H1 (cell line): ENCODE results near the gene ZNF582. TPM values are rescaled to one million over a fixed set of nuclear protein-coding genes. Genes with fewer than 3 reads are reported as not detected.

Source experiments
- CTCF ChIA-PET: fragments of 300-600 bp; sonication (Branson Sonifier 250); formaldehyde crosslinking; loops from one replicate; lab custom pipeline; 2021; ENCODE audit not compliant: partially characterized antibody; lab: Charles Lee
- POLR2A ChIA-PET: fragments of 300-600 bp; sonication (Branson Sonifier 250); formaldehyde crosslinking; loops from one replicate; lab custom pipeline; 2021; ENCODE audit warnings: inconsistent platforms; ENCODE audit not compliant: partially characterized antibody; lab: Charles Lee
- DNase-seq, 2 experiments: peaks; one replicate each; pipeline versions ENCODE4 v3.0.0 to v3.0.0-alpha.2; 2010 to 2022; ENCODE audit warnings: low spot score in 2 of 2, low read depth in 1 of 2, mixed read lengths in 1 of 2
- FAIRE-seq: peaks from 2 replicates; lab custom pipeline; 2011; peaks lifted over from hg19 to GRCh38; lab: Jason Lieb, UNC
- H2AFZ ChIP-seq: 2 replicates; pipeline ENCODE4 v1.8.1; 2012; ENCODE audit warnings: low read length, inconsistent platforms
- H2AK5ac ChIP-seq: 2 replicates; pipeline ENCODE4 v1.6.1; 2013; ENCODE audit warnings: low read depth, low read length
- H2BK120ac ChIP-seq: replicated peaks from 2 replicates; pipeline ENCODE3; 2013; ENCODE audit warnings: low read depth, low read length, inconsistent platforms
- H2BK12ac ChIP-seq: 2 replicates; pipeline ENCODE4 v1.6.1; 2013; ENCODE audit warnings: low read depth, low read length
- H2BK15ac ChIP-seq: 2 replicates; pipeline ENCODE4 v1.6.1; 2013; ENCODE audit warnings: low read length
- H2BK20ac ChIP-seq: 2 replicates; pipeline ENCODE4 v1.6.1; 2013; ENCODE audit warnings: low read length
- H2BK5ac ChIP-seq: 2 replicates; pipeline ENCODE4 v1.6.1; 2013; ENCODE audit warnings: low read depth, low read length
- H3K14ac ChIP-seq: 2 replicates; pipeline ENCODE4 v1.6.1; 2013; ENCODE audit warnings: inconsistent platforms; ENCODE audit not compliant: insufficient read length
- H3K18ac ChIP-seq: 2 replicates; pipeline ENCODE4 v1.6.1; 2013; ENCODE audit warnings: low read length; ENCODE audit errors: extremely low read depth
- H3K23ac ChIP-seq: 2 replicates; pipeline ENCODE4 v1.6.1; 2013; ENCODE audit warnings: inconsistent platforms; ENCODE audit not compliant: insufficient read length
- H3K23me2 ChIP-seq: 2 replicates; pipeline ENCODE4 v1.6.1; 2013; ENCODE audit warnings: low read depth, low read length
- H3K27ac ChIP-seq: 2 replicates; pipeline ENCODE4 v1.6.1; 2011; ENCODE audit warnings: low read depth, low read length, inconsistent platforms
- H3K27me3 ChIP-seq, 4 experiments: replicated peaks in 1 of 4; 1 replicate in 1 of 4; 2 replicates in 3 of 4; pipeline versions ENCODE4 v1.6.1 to v1.8.1; 2011 to 2013; ENCODE audit warnings: low read length in 3 of 4, mild to moderate bottlenecking in 3 of 4, inconsistent platforms in 2 of 4, mixed read lengths in 2 of 4, moderate library complexity in 1 of 4; ENCODE audit not compliant: control insufficient read depth in 3 of 4, insufficient read depth in 3 of 4; ENCODE audit errors: extremely low read depth in 1 of 4
- H3K36me3 ChIP-seq, 4 experiments: 2 replicates each; pipeline versions ENCODE4 v1.6.1 to v1.8.1; 2011 to 2013; ENCODE audit warnings: mild to moderate bottlenecking in 4 of 4, low read length in 3 of 4, moderate library complexity in 2 of 4, control low read depth in 1 of 4, inconsistent platforms in 1 of 4; ENCODE audit not compliant: insufficient read depth in 4 of 4, control insufficient read depth in 2 of 4
- H3K4ac ChIP-seq: replicated peaks from 2 replicates; pipeline ENCODE3; 2013; ENCODE audit warnings: low read length, low read depth, mixed read lengths, inconsistent platforms; ENCODE audit not compliant: insufficient read length
- H3K4me1 ChIP-seq, 4 experiments: replicated peaks in 1 of 4; 1 replicate in 1 of 4; 2 replicates in 3 of 4; pipeline versions ENCODE4 v1.6.1 to v1.8.1; 2011 to 2013; ENCODE audit warnings: low read length in 3 of 4, inconsistent platforms in 2 of 4, mixed read lengths in 1 of 4; ENCODE audit not compliant: insufficient read depth in 4 of 4, control insufficient read depth in 3 of 4
- H3K4me2 ChIP-seq, 2 experiments: 2 replicates each; pipeline versions ENCODE4 v1.6.1 to v1.8.1; 2011 to 2013; ENCODE audit warnings: low read depth in 2 of 2, low read length in 2 of 2, control low read depth in 1 of 2, inconsistent platforms in 1 of 2, mild to moderate bottlenecking in 1 of 2; ENCODE audit not compliant: insufficient read depth in 1 of 2
- H3K4me3 ChIP-seq, 4 experiments: fragments of 200-600, 300-600 bp in 1 of 4; sonication (generic), shearing (Covaris generic), sonication (Bioruptor Twin) in 1 of 4; 2 replicates each; pipeline versions ENCODE4 v1.5.1 to v1.8.1; 2011 to 2016; ENCODE audit warnings: low read length in 4 of 4, low read depth in 3 of 4, control low read depth in 2 of 4, inconsistent platforms in 2 of 4, mild to moderate bottlenecking in 2 of 4, mixed read lengths in 1 of 4, moderate library complexity in 1 of 4; ENCODE audit not compliant: insufficient read depth in 2 of 4; ENCODE audit errors: extremely low read depth in 1 of 4
- H3K56ac ChIP-seq: replicated peaks from 2 replicates; pipeline ENCODE3; 2013; ENCODE audit warnings: low read depth, mild to moderate bottlenecking, mixed read lengths, low read length, inconsistent platforms; ENCODE audit not compliant: insufficient read length
- H3K79me1 ChIP-seq: 2 replicates; pipeline ENCODE4 v1.6.1; 2013; ENCODE audit warnings: low read depth, low read length, control low read depth
- H3K79me2 ChIP-seq, 2 experiments: 2 replicates each; pipeline versions ENCODE4 v1.6.1 to v1.8.1; 2012 to 2013; ENCODE audit warnings: low read length in 2 of 2, mild to moderate bottlenecking in 2 of 2, inconsistent platforms in 1 of 2; ENCODE audit not compliant: insufficient read depth in 2 of 2, control insufficient read depth in 1 of 2
- H3K9ac ChIP-seq, 4 experiments: replicated peaks in 1 of 4; 1 replicate in 1 of 4; 2 replicates in 3 of 4; pipeline versions ENCODE4 v1.6.1 to v1.8.1; 2011 to 2013; ENCODE audit warnings: low read depth in 3 of 4, low read length in 3 of 4, control low read depth in 2 of 4, mild to moderate bottlenecking in 2 of 4, moderate library complexity in 2 of 4, inconsistent platforms in 1 of 4; ENCODE audit errors: extremely low read depth in 1 of 4
- H3K9me3 ChIP-seq, 2 experiments: 2 replicates each; pipeline versions ENCODE4 v1.6.1 to v1.8.1; 2012 to 2013; ENCODE audit warnings: mild to moderate bottlenecking in 2 of 2, moderate library complexity in 2 of 2, control low read depth in 1 of 2, inconsistent platforms in 1 of 2, low read depth in 1 of 2, low read length in 1 of 2, mixed read lengths in 1 of 2; ENCODE audit not compliant: insufficient read depth in 2 of 2
- H4K20me1 ChIP-seq, 2 experiments: replicated peaks in 1 of 2; 2 replicates each; pipeline versions ENCODE3 to v1.8.1; 2011 to 2013; ENCODE audit warnings: inconsistent platforms in 2 of 2, low read length in 2 of 2, mild to moderate bottlenecking in 1 of 2; ENCODE audit not compliant: insufficient read depth in 2 of 2, control insufficient read depth in 1 of 2
- H4K5ac ChIP-seq: 2 replicates; pipeline ENCODE4 v1.6.1; 2013; ENCODE audit warnings: low read length, low read depth, mixed read lengths, inconsistent platforms; ENCODE audit not compliant: insufficient read length
- H4K8ac ChIP-seq: 2 replicates; pipeline ENCODE4 v1.8.0; 2013; ENCODE audit warnings: mild to moderate bottlenecking, moderate library complexity, low read length, inconsistent platforms; ENCODE audit not compliant: insufficient read depth; ENCODE audit errors: extremely low read depth
- H4K91ac ChIP-seq: replicated peaks from 2 replicates; pipeline ENCODE3; 2013; ENCODE audit warnings: low read length, mixed read lengths, inconsistent platforms; ENCODE audit not compliant: insufficient read length
- SP1 ChIP-seq: IDR thresholded peaks from 2 replicates; pipeline ENCODE4 v1.6.1; 2011; ENCODE audit warnings: low read depth, low read length
- TEAD4 ChIP-seq: IDR thresholded peaks from 2 replicates; pipeline ENCODE4 v1.6.1; 2012; ENCODE audit warnings: low read depth, low read length, inconsistent platforms, mixed read lengths
- ZNF274 ChIP-seq: IDR thresholded peaks from 2 replicates; pipeline ENCODE4 v1.7.0; 2012; ENCODE audit warnings: low read length, borderline replicate concordance; ENCODE audit errors: extremely low read depth
- WGBS, 2 experiments: shearing (Covaris generic) in 1 of 2; methylation state at CpG; one replicate each; pipeline versions ENCODE4 v1.1.6 to v1.1.7; 2013 to 2015; ENCODE audit warnings: low lambda C conversion rate in 2 of 2, mixed read lengths in 2 of 2, inconsistent platforms in 1 of 2, low coverage in 1 of 2, missing lambda C conversion rate in 1 of 2; ENCODE audit not compliant: insufficient replicate concordance in 2 of 2, insufficient coverage in 1 of 2, insufficient read length in 1 of 2; ENCODE audit errors: extremely low coverage in 1 of 2, missing lambda C conversion rate in 1 of 2; 5-methylcytosine and 5-hydroxymethylcytosine counted together
- polyA plus RNA-seq, 7 experiments: library from polyadenylated mRNA; depleted of rRNA in 3 of 7; stranded (reverse) in 5 of 7; unstranded in 2 of 7; fragments of >200 nt in 5 of 7; fragments of 200-250 nt in 2 of 7; gene quantifications; 1 replicate in 5 of 7; 2 replicates in 1 of 7; 4 replicates in 1 of 7; pipeline versions ENCODE4 v1.2.1 to v1.2.3, GENCODE V29; 2011 to 2013; ENCODE audit warnings: missing spikeins in 2 of 7, mixed read lengths in 2 of 7
- total RNA-seq: library from RNA; stranded (reverse); fragmentation: NEBNext Ultra II Directional; extraction: Animal tissue kit (Norgen Biotek cat#: 25700); gene quantifications from 2 replicates; pipeline ENCODE4 v1.2.1, GENCODE V29; 2021

ZNF582 gene
- total and polyA plus RNA-seq, 2 of the 8 experiments (the other 6 are each of a cell fraction or from before 2014, with no cell fraction given), result 3.8 to 5.8 TPM

GRCh38 chr19:56441206-56441792 is 48.0 kb upstream of the ZNF582 start:
- WGBS, 2 experiments, result 90% methylated on average over 8 of the region's 8 CpGs; no CpG with 5 or more reads in 1 of the 2 experiments
- Histone ChIP-seq H3K14ac (no peak overlapping the region), H3K36me3 (peaks cover 0 to 30% (median 13%) of the 10 kb centered on the region in 4 experiments; a peak in 5 of 8 replicates), H2BK12ac (no peak overlapping the region), H3K4me2 (no peak overlapping the region), H2BK15ac (no peak overlapping the region), H2BK5ac (no peak overlapping the region), H3K79me1 (no peaks in the 10 kb centered on the region), H3K18ac (no peak overlapping the region), H4K20me1 (no peaks in the 10 kb centered on the region), H2BK120ac (no peak overlapping the region), H3K27ac (no peak overlapping the region), H3K9ac (no peak overlapping the region), H3K23me2 (no peaks in the 10 kb centered on the region), H3K27me3 (no peaks in the 10 kb centered on the region), H3K23ac (no peak overlapping the region), H2AFZ (no peak overlapping the region), H2AK5ac (no peak overlapping the region), H4K8ac (no peak overlapping the region; the same call in 1 of the 2 replicates), H3K56ac (no peak overlapping the region), H4K5ac (no peak overlapping the region), H3K9me3 (peaks cover 69 to 72% of the 10 kb centered on the region in 2 experiments), H4K91ac (no peak overlapping the region), H3K4me3 (peak overlapping the region in 1 of 4 experiments; percentile 13; a peak in 1 of 8 replicates), H3K79me2 (no peaks in the 10 kb centered on the region), H3K4ac (no peak overlapping the region), H2BK20ac (no peak overlapping the region), H3K4me1 (no peaks in the 10 kb centered on the region)
- FAIRE-seq (no peak), DNase-seq (no peak)
- POLR2A ChIA-PET, result no interaction called here
- no peak for TF ChIP-seq TEAD4
- TF ChIP-seq SP1, result no peak
- TF ChIP-seq ZNF274, result peak; percentile 95
- CTCF ChIA-PET, result no interaction called here
